ENCODE measurements around the gene TEX54.

The TEX54 gene

DNA sequence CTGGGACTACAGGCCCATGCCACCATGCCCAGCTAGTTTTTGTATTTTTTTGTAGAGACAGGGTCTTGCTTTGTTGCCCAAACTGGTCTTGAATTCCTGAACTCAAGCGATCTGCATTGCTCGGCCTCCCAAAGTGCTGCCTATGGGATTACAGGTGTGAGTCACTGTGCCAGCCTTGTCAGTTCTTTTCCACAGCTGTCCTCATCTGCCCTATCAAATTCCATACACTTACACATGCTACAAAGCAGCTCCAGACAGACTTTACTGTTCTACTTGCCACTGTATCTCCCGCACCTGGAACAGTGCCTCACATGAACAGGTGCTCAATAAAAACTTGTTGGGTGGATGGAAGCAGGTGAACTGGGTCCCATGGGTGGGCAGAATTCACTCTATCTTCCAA, 9.0 kb downstream of the TEX54 start:
- H3K4me1 ChIP-seq (ENCODE audit: low read depth, poor library complexity, severe bottlenecking) = peaks cover 10% of the 10 kb centered on the region
- H3K79me2 ChIP-seq (ENCODE audit: insufficient read depth, low read depth) = peaks cover 4% of the 10 kb centered on the region; the same call in 1 of the 2 replicates
- no peak overlapping the region for H3K9ac ChIP-seq
- H4K20me1 ChIP-seq (ENCODE audit: insufficient read depth) = no peaks in the 10 kb centered on the region
- TF ChIP-seq, protein P1, sequence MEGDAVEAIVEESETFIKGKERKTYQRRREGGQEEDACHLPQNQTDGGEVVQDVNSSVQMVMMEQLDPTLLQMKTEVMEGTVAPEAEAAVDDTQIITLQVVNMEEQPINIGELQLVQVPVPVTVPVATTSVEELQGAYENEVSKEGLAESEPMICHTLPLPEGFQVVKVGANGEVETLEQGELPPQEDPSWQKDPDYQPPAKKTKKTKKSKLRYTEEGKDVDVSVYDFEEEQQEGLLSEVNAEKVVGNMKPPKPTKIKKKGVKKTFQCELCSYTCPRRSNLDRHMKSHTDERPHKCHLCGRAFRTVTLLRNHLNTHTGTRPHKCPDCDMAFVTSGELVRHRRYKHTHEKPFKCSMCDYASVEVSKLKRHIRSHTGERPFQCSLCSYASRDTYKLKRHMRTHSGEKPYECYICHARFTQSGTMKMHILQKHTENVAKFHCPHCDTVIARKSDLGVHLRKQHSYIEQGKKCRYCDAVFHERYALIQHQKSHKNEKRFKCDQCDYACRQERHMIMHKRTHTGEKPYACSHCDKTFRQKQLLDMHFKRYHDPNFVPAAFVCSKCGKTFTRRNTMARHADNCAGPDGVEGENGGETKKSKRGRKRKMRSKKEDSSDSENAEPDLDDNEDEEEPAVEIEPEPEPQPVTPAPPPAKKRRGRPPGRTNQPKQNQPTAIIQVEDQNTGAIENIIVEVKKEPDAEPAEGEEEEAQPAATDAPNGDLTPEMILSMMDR (conservative IDR thresholded peaks at IDR 0.05; ENCODE audit: low read depth, low read length) = no peak
- no peak overlapping the region for H2AFZ ChIP-seq (ENCODE audit: low read depth)
- no peak overlapping the region for H3K27ac ChIP-seq
- no peaks in the 10 kb centered on the region for H3K27me3 ChIP-seq (ENCODE audit: insufficient read depth, low read depth)
- no peak overlapping the region for H3K4me3 ChIP-seq (IDR thresholded peaks at IDR 0.05; ENCODE audit: insufficient read depth, low read depth, low read length)
- no peak overlapping the region for H3K4me2 ChIP-seq
- peaks cover 5% of the 10 kb centered on the region; the same call in 1 of the 2 replicates for H3K36me3 ChIP-seq (ENCODE audit: insufficient read depth)

DNA sequence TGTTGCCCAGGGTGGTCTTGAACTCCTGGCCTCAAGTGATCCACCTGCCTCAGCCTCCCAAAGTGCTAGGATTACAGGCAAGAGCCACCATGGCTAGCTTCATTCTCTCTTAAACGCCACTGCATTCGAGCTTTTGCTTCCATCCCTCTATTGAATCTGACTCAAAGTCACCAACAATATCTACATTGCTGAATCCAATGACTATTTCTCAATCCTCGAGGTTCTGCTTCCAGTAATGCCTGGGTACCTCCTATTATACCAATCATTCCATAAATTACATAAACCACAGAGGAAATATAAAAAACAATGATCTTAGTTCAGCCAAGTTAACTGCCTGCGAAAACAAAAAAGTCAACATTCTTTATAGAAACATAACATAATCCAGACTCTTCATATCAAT, 15.5 kb downstream of the TEX54 start:
- TF ChIP-seq, protein P1 (conservative IDR thresholded peaks at IDR 0.05; ENCODE audit: low read depth, low read length) = no peak
- peaks cover 16% of the 10 kb centered on the region for H3K4me1 ChIP-seq (ENCODE audit: low read depth, poor library complexity, severe bottlenecking)
- 0 out of 2 replicates have a peak, but pooled peaks cover 5% of the 10 kb centered on the region for H3K36me3 ChIP-seq (ENCODE audit: insufficient read depth)
- no peak overlapping the region for H3K27ac ChIP-seq
- H4K20me1 ChIP-seq (ENCODE audit: insufficient read depth) = no peaks in the 10 kb centered on the region
- H3K79me2 ChIP-seq (ENCODE audit: insufficient read depth, low read depth) = no peaks in the 10 kb centered on the region
- H3K27me3 ChIP-seq (ENCODE audit: insufficient read depth, low read depth) = no peaks in the 10 kb centered on the region
- H2AFZ ChIP-seq (ENCODE audit: low read depth) = no peak overlapping the region
- H3K9ac ChIP-seq = no peak overlapping the region
- H3K4me3 ChIP-seq (IDR thresholded peaks at IDR 0.05; ENCODE audit: insufficient read depth, low read depth, low read length) = no peak overlapping the region
- H3K4me2 ChIP-seq = no peak overlapping the region

DNA sequence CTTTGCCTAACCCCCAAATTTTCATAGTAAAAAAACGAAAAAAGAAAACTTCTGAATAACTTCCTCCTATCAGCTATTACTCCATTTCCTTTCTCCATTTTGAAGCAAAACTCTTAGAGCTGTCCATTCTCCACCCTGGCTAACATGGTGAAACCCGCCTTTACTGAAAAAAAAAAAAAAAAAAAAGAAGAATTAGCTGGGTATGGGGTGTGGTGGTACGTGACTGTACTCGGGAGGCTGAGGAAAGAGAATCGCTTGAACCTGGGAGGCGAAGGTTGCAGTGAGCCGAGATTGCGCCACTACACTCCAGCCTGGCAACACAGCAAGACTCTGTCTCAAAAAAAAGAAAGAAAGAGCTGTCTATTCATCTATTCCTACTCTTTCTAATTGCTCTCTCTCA, 16.1 kb downstream of the TEX54 start:
- Histone ChIP-seq H3K4me3 (IDR thresholded peaks at IDR 0.05; ENCODE audit: insufficient read depth, low read depth, low read length) (no peak overlapping the region), H3K9ac (no peak overlapping the region), H2AFZ (ENCODE audit: low read depth) (no peak overlapping the region)

DNA sequence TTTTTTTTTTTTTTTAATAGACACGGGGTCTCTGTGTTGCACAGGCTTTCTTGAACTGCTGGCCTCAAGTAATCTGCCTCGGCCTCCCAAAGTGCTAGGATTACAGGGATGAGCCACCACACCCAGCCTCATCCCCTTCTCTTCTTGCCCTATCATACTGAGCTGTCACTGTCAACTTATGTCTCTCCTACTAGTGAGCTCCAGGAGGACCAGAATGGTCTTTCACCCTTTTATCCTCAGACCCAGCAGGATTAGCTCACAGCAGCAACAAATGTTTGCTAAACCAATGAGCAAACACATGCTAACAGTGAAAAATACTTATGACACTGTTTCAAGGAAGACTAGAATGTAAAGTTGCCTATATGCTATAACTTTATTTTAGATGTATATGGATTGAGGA, 21.0 kb downstream of the TEX54 start:
- H3K4me2 ChIP-seq = no peak overlapping the region
- H4K20me1 ChIP-seq (ENCODE audit: insufficient read depth) = no peaks in the 10 kb centered on the region
- no peak overlapping the region for H3K27ac ChIP-seq
- no peak overlapping the region for H2AFZ ChIP-seq (ENCODE audit: low read depth)
- peaks cover 21% of the 10 kb centered on the region for H3K4me1 ChIP-seq (ENCODE audit: low read depth, poor library complexity, severe bottlenecking)
- TF ChIP-seq, protein P1 (conservative IDR thresholded peaks at IDR 0.05; ENCODE audit: low read depth, low read length) = no peak
- no peaks in the 10 kb centered on the region for H3K79me2 ChIP-seq (ENCODE audit: insufficient read depth, low read depth)
- no peaks in the 10 kb centered on the region for H3K27me3 ChIP-seq (ENCODE audit: insufficient read depth, low read depth)
- no peaks in the 10 kb centered on the region for H3K36me3 ChIP-seq (ENCODE audit: insufficient read depth)
- no peak overlapping the region for H3K4me3 ChIP-seq (IDR thresholded peaks at IDR 0.05; ENCODE audit: insufficient read depth, low read depth, low read length)
- H3K9ac ChIP-seq = no peak overlapping the region

More for the DNA sequence above, 16.1 kb downstream of the TEX54 start:
- 0 out of 2 replicates have a peak, but pooled peaks cover 5% of the 10 kb centered on the region for H3K36me3 ChIP-seq (ENCODE audit: insufficient read depth)
- H3K27me3 ChIP-seq (ENCODE audit: insufficient read depth, low read depth) = no peaks in the 10 kb centered on the region
- TF ChIP-seq, protein P1 (conservative IDR thresholded peaks at IDR 0.05; ENCODE audit: low read depth, low read length) = no peak
- H4K20me1 ChIP-seq (ENCODE audit: insufficient read depth) = no peaks in the 10 kb centered on the region
- H3K4me1 ChIP-seq (ENCODE audit: low read depth, poor library complexity, severe bottlenecking) = peaks cover 16% of the 10 kb centered on the region
- no peak overlapping the region for H3K27ac ChIP-seq
- H3K79me2 ChIP-seq (ENCODE audit: insufficient read depth, low read depth) = no peaks in the 10 kb centered on the region
- H3K4me2 ChIP-seq = no peak overlapping the region
